Measurements from ENCODE around the gene EIF2AK2. TPM values are rescaled to one million over a fixed set of nuclear protein-coding genes. Genes with fewer than 3 reads are reported as not detected.

EIF2AK2 gene
- total and polyA plus RNA-seq, 10 of the 15 experiments (the other 5 are each of a cell fraction or from before 2014, with no cell fraction given) = 16.2 to 81.4 (median 63.3) TPM

- no peak overlapping the region for H3K9ac ChIP-seq (ENCODE audit: control insufficient read depth, insufficient read depth, low read length)
- ChIA-PET POLR2A (no interaction called here), RAD21 (ENCODE audit: unreplicated experiment) (no interaction called here), CTCF (interaction anchor here (0.8 to 3.8 kb wide), 3 partner anchors 12 to 84 kb away, joined by 3 to 23 read pairs (median 3); no protein-coding TSS in a partner anchor), SMC1A (ENCODE audit: uncharacterized antibody, unreplicated experiment) (interaction anchor here (0.6 to 1.5 kb wide), 2 partner anchors 17 to 23 kb away, joined by 3 to 4 read pairs; no protein-coding TSS in a partner anchor)
- H2AFZ ChIP-seq (ENCODE audit: control insufficient read depth, low read depth, low read length) = no peak overlapping the region
- H3K9me3 ChIP-seq (replicated peaks; ENCODE audit: control insufficient read depth, insufficient read depth, low read length) = no peaks in the 10 kb centered on the region
- H3K79me2 ChIP-seq (ENCODE audit: control insufficient read depth, insufficient read depth, low read length) = no peaks in the 10 kb centered on the region
- in situ Hi-C loops (cut with MboI) = no loop called here
- H3K36me3 ChIP-seq (ENCODE audit: control insufficient read depth in 2 of 2, insufficient read depth in 2 of 2, low read length in 1 of 2) = no peaks in the 10 kb centered on the region
- 76% methylated on average over 5 of the region's 5 CpGs for WGBS (ENCODE audit: insufficient coverage, insufficient replicate concordance, low lambda C conversion rate, missing lambda C conversion rate)
- TF ChIP-seq POU2F2 (IDR thresholded peaks at IDR 0.05; ENCODE audit: borderline replicate concordance, low read depth, low read length) = no peak
- no peak for TF ChIP-seq ZSCAN29 (IDR thresholded peaks at IDR 0.05)
- TF ChIP-seq BACH1 (IDR thresholded peaks at IDR 0.05; ENCODE audit: borderline replicate concordance) = no peak
- TF ChIP-seq HDAC6 (IDR thresholded peaks at IDR 0.05; ENCODE audit: unreplicated experiment) = no peak
- no peak for TF ChIP-seq EED (IDR thresholded peaks at IDR 0.05; ENCODE audit: low read depth)
- no peak for TF ChIP-seq CHD1 (IDR thresholded peaks at IDR 0.05; ENCODE audit: low read depth, low read length)
- DNase-seq (ENCODE audit: low read depth, low spot score) = no peak
- intact Hi-C loops (cut with micrococcal nuclease; ENCODE audit: unreplicated experiment) = no loop called here
- no peak overlapping the region for H3K27ac ChIP-seq (ENCODE audit: control insufficient read depth, insufficient read depth)
- H3K4me2 ChIP-seq (ENCODE audit: control insufficient read depth, insufficient read depth) = no peak overlapping the region
- H3K4me1 ChIP-seq (ENCODE audit: control insufficient read depth, insufficient read depth, low read length) = no peaks in the 10 kb centered on the region; the same call in 1 of the 2 replicates
- H3K27me3 ChIP-seq (replicated peaks in 1 of 2; ENCODE audit: control insufficient read depth in 2 of 2, insufficient read depth in 2 of 2, low read length in 1 of 2) = no peaks in the 10 kb centered on the region
- BruUV-seq (replicated peaks) = no TSS peak
- no peak for FAIRE-seq
- no peaks in the 10 kb centered on the region for H4K20me1 ChIP-seq (ENCODE audit: control insufficient read depth, insufficient read depth)
- no peak overlapping the region for H3K4me3 ChIP-seq
- ATAC-seq = no peak
These were observed 23.9 kb upstream of the EIF2AK2 start for GRCh38 chr2:37180640-37181039.

- ChIA-PET RAD21 (ENCODE audit: unreplicated experiment) (no interaction called here), POLR2A (no interaction called here)
- no peak for ATAC-seq
- TF ChIP-seq RUNX3 (IDR thresholded peaks at IDR 0.05; ENCODE audit: low read length) = peak; percentile 37; the same call in 1 of the 2 replicates
- no peak for TF ChIP-seq NBN (IDR thresholded peaks at IDR 0.05)
- TF ChIP-seq CTCF (IDR thresholded peaks at IDR 0.05 in 2 of 3, conservative IDR thresholded peaks at IDR 0.05 in 1 of 3; ENCODE audit: control insufficient read depth in 2 of 3, extremely low read depth in 1 of 3, insufficient read depth in 1 of 3, low read depth in 3 of 3, low read length in 3 of 3) = 0 out of 6 replicates have a peak, but pooled peaks of 1 of the 3 experiments have one; percentile 0
- no peak for TF ChIP-seq ATF3 (IDR thresholded peaks at IDR 0.05; ENCODE audit: borderline replicate concordance, extremely low read depth, low read depth, low read length)
- TF ChIP-seq ZNF592 (IDR thresholded peaks at IDR 0.05) = no peak
These were observed 23.3 kb upstream of the EIF2AK2 start for GRCh38 chr2:37180006-37180639.

More at GRCh38 chr2:37180006-37180639, 23.3 kb upstream of the EIF2AK2 start:
- Histone ChIP-seq H3K4me2 (ENCODE audit: control insufficient read depth, insufficient read depth) (no peak overlapping the region), H3K79me2 (ENCODE audit: control insufficient read depth, insufficient read depth, low read length) (no peaks in the 10 kb centered on the region), H3K4me1 (ENCODE audit: control insufficient read depth, insufficient read depth, low read length) (no peaks in the 10 kb centered on the region; the same call in 1 of the 2 replicates), H3K36me3 (ENCODE audit: control insufficient read depth in 2 of 2, insufficient read depth in 2 of 2, low read length in 1 of 2) (no peaks in the 10 kb centered on the region), H2AFZ (ENCODE audit: control insufficient read depth, low read depth, low read length) (no peak overlapping the region), H3K9me3 (replicated peaks; ENCODE audit: control insufficient read depth, insufficient read depth, low read length) (no peaks in the 10 kb centered on the region), H3K27ac (ENCODE audit: control insufficient read depth, insufficient read depth) (no peak overlapping the region), H3K27me3 (replicated peaks in 1 of 2; ENCODE audit: control insufficient read depth in 2 of 2, insufficient read depth in 2 of 2, low read length in 1 of 2) (no peaks in the 10 kb centered on the region), H3K9ac (ENCODE audit: control insufficient read depth, insufficient read depth, low read length) (no peak overlapping the region), H3K4me3 (no peak overlapping the region), H4K20me1 (ENCODE audit: control insufficient read depth, insufficient read depth) (no peaks in the 10 kb centered on the region)
- ChIA-PET SMC1A (ENCODE audit: uncharacterized antibody, unreplicated experiment) (interaction anchor here (0.6 kb wide), 2 partner anchors 22 to 45 kb away, joined by 3 read pairs; no protein-coding TSS in a partner anchor), CTCF (interaction anchor here (0.6 to 3.8 kb wide), 4 partner anchors 11 to 84 kb away, joined by 3 to 23 read pairs (median 3); no protein-coding TSS in a partner anchor)
- no peak for FAIRE-seq
- 13% methylated on average over 4 of the region's 4 CpGs for WGBS (ENCODE audit: insufficient coverage, insufficient replicate concordance, low lambda C conversion rate, missing lambda C conversion rate)
- no TSS peak for BruUV-seq (replicated peaks)
- DNase-seq (ENCODE audit: low read depth, low spot score) = no peak
- intact Hi-C loops (cut with micrococcal nuclease; ENCODE audit: unreplicated experiment) = no loop called here
- in situ Hi-C loops (cut with MboI) = no loop called here

Data from GM12878 (cell line).